Loucy (cell line): ENCODE measurements around the gene CACNB3.

Experiments
- H2AFZ ChIP-seq: fragments of 200-600 bp; sonication (generic); 2 replicates; pipeline ENCODE4 v1.6.0; 2016; ENCODE audit warnings: antibody characterized with exemption, mild to moderate bottlenecking, low read length, moderate library complexity
- H3F3A ChIP-seq: fragments of 200-600 bp; 2 replicates; pipeline ENCODE4 v1.6.0; 2016; ENCODE audit warnings: antibody characterized with exemption, low read depth, mild to moderate bottlenecking
- H3K27me3 ChIP-seq: fragments of 200-600 bp; sonication (generic); 2 replicates; pipeline ENCODE4 v1.6.1; 2014; ENCODE audit warnings: low read length, mild to moderate bottlenecking; ENCODE audit not compliant: insufficient read depth, poor library complexity, severe bottlenecking
- H3K36me3 ChIP-seq: fragments of 200-600 bp; sonication (generic); 2 replicates; pipeline ENCODE4 v1.6.1; 2016; ENCODE audit warnings: low read length; ENCODE audit not compliant: insufficient read depth
- H3K4me1 ChIP-seq: fragments of 200-600 bp; sonication (generic); 2 replicates; pipeline ENCODE4 v1.5.1; 2014; ENCODE audit warnings: low read length, mild to moderate bottlenecking; ENCODE audit not compliant: insufficient read depth, poor library complexity, severe bottlenecking
- H3K4me2 ChIP-seq: fragments of 200-600 bp; sonication (generic); 2 replicates; pipeline ENCODE4 v1.6.0; 2014; ENCODE audit warnings: antibody characterized with exemption, low read length, low read depth, mild to moderate bottlenecking; ENCODE audit not compliant: poor library complexity, severe bottlenecking
- H3K4me3 ChIP-seq: fragments of 200-600 bp; sonication (generic); 2 replicates; pipeline ENCODE4 v1.5.1; 2014; ENCODE audit warnings: low read length, mild to moderate bottlenecking, mixed read lengths; ENCODE audit not compliant: poor library complexity, severe bottlenecking
- H3K79me2 ChIP-seq: fragments of 200-600 bp; sonication (generic); 2 replicates; pipeline ENCODE4 v1.6.1; 2014; ENCODE audit warnings: low read length; ENCODE audit not compliant: insufficient read depth
- H3K9ac ChIP-seq: fragments of 200-600 bp; sonication (generic); 2 replicates; pipeline ENCODE4 v1.6.0; 2014; ENCODE audit warnings: mild to moderate bottlenecking, low read depth, low read length, moderate library complexity; ENCODE audit not compliant: poor library complexity, severe bottlenecking
- H3K9me2 ChIP-seq: fragments of 200-600 bp; sonication (generic); replicated peaks from 2 replicates; pipeline ENCODE4 v1.6.1; 2016; ENCODE audit warnings: low read depth, low read length, mixed read lengths
- H3K9me3 ChIP-seq: fragments of 200-600 bp; sonication (generic); 2 replicates; pipeline ENCODE4 v1.6.1; 2014; ENCODE audit warnings: mild to moderate bottlenecking, antibody characterized with exemption, low read length, low read depth; ENCODE audit not compliant: insufficient read depth
- H4K20me1 ChIP-seq: fragments of 200-600 bp; sonication (generic); 2 replicates; pipeline ENCODE4 v1.6.0; 2014; ENCODE audit warnings: antibody characterized with exemption, low read length, mild to moderate bottlenecking; ENCODE audit not compliant: insufficient read depth, poor library complexity, severe bottlenecking
- EZH2phosphoT487 ChIP-seq: fragments of 200-600 bp; IDR thresholded peaks from 2 replicates; pipeline ENCODE4 v1.6.1; 2018; ENCODE audit warnings: antibody characterized with exemption, mild to moderate bottlenecking, moderate library complexity, borderline replicate concordance
- TF ChIP-seq, protein P1 (sequence below): fragments of 200-600 bp; sonication (generic); conservative IDR thresholded peaks from 2 replicates; pipeline ENCODE4 v1.5.1; 2014; ENCODE audit warnings: mild to moderate bottlenecking, antibody characterized with exemption, low read length

The CACNB3 gene

DNA sequence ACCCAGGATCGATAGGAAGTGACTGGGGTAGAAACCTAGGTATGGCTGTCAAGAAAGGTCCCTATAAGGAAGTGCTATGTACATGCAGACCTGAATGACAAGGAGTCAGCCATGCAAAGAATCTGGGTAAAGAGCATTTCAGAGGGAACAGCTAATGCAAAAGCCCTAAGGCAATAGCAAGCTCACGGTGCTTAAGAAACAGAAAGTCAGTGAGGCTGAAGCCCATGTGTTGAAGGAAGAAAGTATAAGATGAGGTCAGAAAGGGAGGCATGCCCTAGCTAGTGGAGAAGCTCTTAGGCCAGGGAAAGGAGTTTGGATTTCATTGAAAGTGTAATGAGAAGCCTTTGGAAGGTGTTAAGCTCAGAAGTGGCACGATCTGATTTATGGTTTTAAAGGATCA, 23.4 kb upstream of the CACNB3 start:
- Histone ChIP-seq H3K4me1 (peaks cover 4% of the 10 kb centered on the region), H3K9ac (no peak overlapping the region), H3K9me2 (no peaks in the 10 kb centered on the region), H4K20me1 (no peaks in the 10 kb centered on the region), H3K36me3 (no peaks in the 10 kb centered on the region), H3F3A (no peaks in the 10 kb centered on the region), H3K79me2 (no peaks in the 10 kb centered on the region), H3K9me3 (no peaks in the 10 kb centered on the region), H3K4me2 (no peak overlapping the region), H3K27me3 (no peaks in the 10 kb centered on the region), H3K4me3 (no peak overlapping the region), H2AFZ (no peak overlapping the region)
- TF ChIP-seq EZH2phosphoT487, result no peak
- TF ChIP-seq, protein P1, sequence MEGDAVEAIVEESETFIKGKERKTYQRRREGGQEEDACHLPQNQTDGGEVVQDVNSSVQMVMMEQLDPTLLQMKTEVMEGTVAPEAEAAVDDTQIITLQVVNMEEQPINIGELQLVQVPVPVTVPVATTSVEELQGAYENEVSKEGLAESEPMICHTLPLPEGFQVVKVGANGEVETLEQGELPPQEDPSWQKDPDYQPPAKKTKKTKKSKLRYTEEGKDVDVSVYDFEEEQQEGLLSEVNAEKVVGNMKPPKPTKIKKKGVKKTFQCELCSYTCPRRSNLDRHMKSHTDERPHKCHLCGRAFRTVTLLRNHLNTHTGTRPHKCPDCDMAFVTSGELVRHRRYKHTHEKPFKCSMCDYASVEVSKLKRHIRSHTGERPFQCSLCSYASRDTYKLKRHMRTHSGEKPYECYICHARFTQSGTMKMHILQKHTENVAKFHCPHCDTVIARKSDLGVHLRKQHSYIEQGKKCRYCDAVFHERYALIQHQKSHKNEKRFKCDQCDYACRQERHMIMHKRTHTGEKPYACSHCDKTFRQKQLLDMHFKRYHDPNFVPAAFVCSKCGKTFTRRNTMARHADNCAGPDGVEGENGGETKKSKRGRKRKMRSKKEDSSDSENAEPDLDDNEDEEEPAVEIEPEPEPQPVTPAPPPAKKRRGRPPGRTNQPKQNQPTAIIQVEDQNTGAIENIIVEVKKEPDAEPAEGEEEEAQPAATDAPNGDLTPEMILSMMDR, result no peak

DNA sequence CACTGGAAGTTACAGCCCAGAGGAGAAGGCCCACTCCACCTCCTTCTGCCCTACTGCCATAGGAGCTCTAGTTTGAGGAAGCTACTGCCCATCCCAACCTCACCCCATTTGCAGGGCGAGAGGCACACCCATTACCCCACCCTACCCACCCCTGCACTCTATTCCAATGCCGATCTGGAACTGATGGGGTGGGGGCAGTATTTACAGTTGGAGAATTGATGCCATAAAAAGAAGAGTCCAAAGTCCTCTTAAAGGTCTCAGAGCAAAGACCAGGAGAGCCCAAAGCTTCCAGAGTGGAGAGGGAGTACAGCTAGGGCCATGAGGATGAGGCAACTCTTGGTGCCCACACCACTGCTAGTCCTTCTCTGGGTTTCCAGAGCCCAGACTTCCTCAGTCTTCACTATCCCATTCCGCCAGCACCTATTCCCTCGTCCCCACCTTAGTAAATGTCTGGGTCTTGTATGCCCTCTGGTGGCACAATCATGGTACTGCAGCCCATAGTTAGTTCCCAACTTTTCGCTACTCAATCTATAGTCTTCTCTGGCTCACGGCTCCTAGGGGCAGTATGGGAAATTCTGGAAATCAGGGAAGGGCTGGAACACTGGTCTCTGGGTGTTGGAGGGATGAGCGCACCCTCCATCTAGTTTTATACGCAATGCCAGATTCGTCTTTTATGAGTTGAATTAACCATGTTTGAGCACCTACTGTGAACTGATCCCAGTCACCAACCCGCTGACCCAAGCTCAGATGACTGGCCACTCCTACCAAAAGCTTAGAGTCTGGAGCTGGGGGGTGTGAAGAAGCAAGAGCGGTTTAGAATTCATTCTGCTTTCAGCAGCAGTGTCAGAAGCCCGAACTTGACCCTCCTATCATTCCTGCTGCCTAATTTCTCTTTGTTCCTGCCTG, 22.5 kb upstream of the CACNB3 start:
- Histone ChIP-seq H3K9me2 (no peaks in the 10 kb centered on the region), H3K9ac (no peak overlapping the region), H3K9me3 (no peaks in the 10 kb centered on the region), H2AFZ (no peak overlapping the region), H3K27me3 (no peaks in the 10 kb centered on the region), H3K4me3 (no peak overlapping the region), H3K4me1 (no peaks in the 10 kb centered on the region), H3F3A (no peaks in the 10 kb centered on the region), H3K79me2 (no peaks in the 10 kb centered on the region), H4K20me1 (no peaks in the 10 kb centered on the region), H3K36me3 (no peaks in the 10 kb centered on the region), H3K4me2 (no peak overlapping the region)
- no peak for TF ChIP-seq EZH2phosphoT487
- TF ChIP-seq, protein P1, result peak; percentile 99

DNA sequence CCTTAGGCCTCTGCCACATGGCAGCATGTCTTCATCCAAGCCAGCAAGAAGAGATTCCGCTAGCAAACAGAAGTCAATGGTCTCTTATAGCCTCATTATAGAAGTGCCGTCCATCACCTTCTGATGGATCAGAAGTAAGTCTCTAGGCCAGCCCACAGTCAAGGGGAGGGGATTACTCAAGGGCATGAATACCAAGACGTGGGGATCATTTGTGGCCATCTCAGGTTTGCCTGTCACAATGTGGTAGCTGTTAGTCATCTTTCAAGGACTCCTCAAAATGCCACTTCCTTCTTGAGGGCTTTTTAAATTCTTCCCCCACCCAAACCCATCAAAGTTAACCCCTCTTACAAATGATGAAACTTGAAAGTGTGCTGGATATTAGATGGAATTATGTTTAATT, 21.3 kb upstream of the CACNB3 start:
- H3K27me3 ChIP-seq, result no peaks in the 10 kb centered on the region
- no peaks in the 10 kb centered on the region for H3K79me2 ChIP-seq
- no peaks in the 10 kb centered on the region for H3K9me3 ChIP-seq
- no peaks in the 10 kb centered on the region for H3K9me2 ChIP-seq
- no peak overlapping the region for H3K4me3 ChIP-seq
- no peak overlapping the region for H2AFZ ChIP-seq
- TF ChIP-seq, protein P1, result no peak
- H3K9ac ChIP-seq, result no peak overlapping the region
- no peaks in the 10 kb centered on the region for H3F3A ChIP-seq
- H3K4me2 ChIP-seq, result no peak overlapping the region
- no peaks in the 10 kb centered on the region for H4K20me1 ChIP-seq
- H3K4me1 ChIP-seq, result no peaks in the 10 kb centered on the region
- no peaks in the 10 kb centered on the region for H3K36me3 ChIP-seq
